Liver (tissue), 9 donors: Measurements from ENCODE around the gene OIT3. TPM values are rescaled to one million over a fixed set of nuclear protein-coding genes. Genes with fewer than 3 reads are reported as not detected.

Source experiments
- DNase-seq: peaks from one replicate; pipeline ENCODE4 v3.0.0-alpha.2; 2017; ENCODE audit warnings: low spot score
- H3K27ac ChIP-seq, 2 donors: one replicate each; pipeline ENCODE4 v1.7.0; 2013; ENCODE audit warnings: inconsistent platforms in 2 of 2, low read length in 2 of 2, control low read depth in 1 of 2, low read depth in 1 of 2, mild to moderate bottlenecking in 1 of 2
- H3K27me3 ChIP-seq, 4 donors: one replicate each; pipeline versions ENCODE4 v1.6.1 to v1.7.0; 2013; ENCODE audit warnings: low read length in 3 of 4, inconsistent platforms in 1 of 4, mild to moderate bottlenecking in 1 of 4, moderate library complexity in 1 of 4; ENCODE audit not compliant: control insufficient read depth in 4 of 4, insufficient read depth in 4 of 4
- H3K36me3 ChIP-seq, 4 donors: one replicate each; pipeline versions ENCODE4 v1.6.1 to v1.7.0; 2013; ENCODE audit warnings: low read length in 3 of 4, mild to moderate bottlenecking in 3 of 4, low read depth in 1 of 4, moderate library complexity in 1 of 4; ENCODE audit not compliant: control insufficient read depth in 4 of 4, insufficient read depth in 3 of 4
- H3K4me1 ChIP-seq, 4 donors: one replicate each; pipeline versions ENCODE4 v1.6.1 to v1.7.0; 2013; ENCODE audit warnings: low read length in 3 of 4, mild to moderate bottlenecking in 3 of 4, moderate library complexity in 1 of 4; ENCODE audit not compliant: control insufficient read depth in 4 of 4, insufficient read depth in 4 of 4
- H3K4me3 ChIP-seq, 3 donors: one replicate each; pipeline versions ENCODE4 v1.6.1 to v1.7.0; 2013; ENCODE audit warnings: low read length in 3 of 3, control low read depth in 1 of 3, low read depth in 1 of 3, mild to moderate bottlenecking in 1 of 3
- H3K9ac ChIP-seq, 2 donors: one replicate each; pipeline ENCODE4 v1.7.0; 2013; ENCODE audit warnings: low read length in 2 of 2, mild to moderate bottlenecking in 2 of 2, moderate library complexity in 2 of 2, control low read depth in 1 of 2, low read depth in 1 of 2
- H3K9me3 ChIP-seq, 4 donors: one replicate each; pipeline versions ENCODE4 v1.6.1 to v1.7.0; 2013; ENCODE audit warnings: low read length in 3 of 4; ENCODE audit not compliant: control insufficient read depth in 4 of 4
- ATF3 ChIP-seq: IDR thresholded peaks from 2 replicates; pipeline ENCODE4 v1.6.1; 2016; ENCODE audit warnings: antibody characterized with exemption
- CTCF ChIP-seq: fragments of 150-350 bp; IDR thresholded peaks from 2 replicates; pipeline ENCODE4 v1.5.1; 2017; ENCODE audit warnings: improper control_type of control experiment, low read depth, low read length; ENCODE audit not compliant: missing input control
- EGR1 ChIP-seq, 2 donors: IDR thresholded peaks; 2 replicates each; pipeline ENCODE4 v1.6.1; 2016 to 2018; ENCODE audit warnings: antibody characterized with exemption in 2 of 2, low read depth in 2 of 2
- FOXA1 ChIP-seq: IDR thresholded peaks from 2 replicates; pipeline ENCODE4 v1.6.1; 2016; ENCODE audit warnings: antibody characterized with exemption
- FOXA2 ChIP-seq: IDR thresholded peaks from 2 replicates; pipeline ENCODE4 v1.6.1; 2016; ENCODE audit warnings: antibody characterized with exemption
- GABPA ChIP-seq, 2 donors: IDR thresholded peaks in 1 of 2; conservative IDR thresholded peaks in 1 of 2; 2 replicates each; pipeline ENCODE4 v1.6.1; 2016; ENCODE audit warnings: antibody characterized with exemption in 2 of 2, mild to moderate bottlenecking in 1 of 2, moderate library complexity in 1 of 2
- HNF4A ChIP-seq, 2 donors: conservative IDR thresholded peaks; 2 replicates each; pipeline ENCODE4 v1.6.1; 2016; ENCODE audit warnings: antibody characterized with exemption in 2 of 2, mild to moderate bottlenecking in 2 of 2
- HNF4G ChIP-seq: IDR thresholded peaks from 2 replicates; pipeline ENCODE4 v1.6.1; 2016; ENCODE audit warnings: antibody characterized with exemption
- MAX ChIP-seq: IDR thresholded peaks from 2 replicates; pipeline ENCODE4 v1.6.1; 2016; ENCODE audit warnings: antibody characterized with exemption
- NR2F2 ChIP-seq: IDR thresholded peaks from 2 replicates; pipeline ENCODE4 v1.6.1; 2016; ENCODE audit warnings: antibody characterized with exemption
- RAD21 ChIP-seq, 2 donors: IDR thresholded peaks; 2 replicates each; pipeline ENCODE4 v1.6.1; 2016; ENCODE audit warnings: antibody characterized with exemption in 2 of 2, mild to moderate bottlenecking in 2 of 2
- RXRA ChIP-seq, 2 donors: IDR thresholded peaks; 2 replicates each; pipeline ENCODE4 v1.6.1; 2017 to 2018; ENCODE audit warnings: antibody characterized with exemption in 2 of 2, mild to moderate bottlenecking in 1 of 2
- SP1 ChIP-seq: IDR thresholded peaks from 2 replicates; pipeline ENCODE4 v1.6.1; 2018; ENCODE audit warnings: antibody characterized with exemption, mild to moderate bottlenecking
- TAF1 ChIP-seq: conservative IDR thresholded peaks from 2 replicates; pipeline ENCODE4 v1.6.1; 2016; ENCODE audit warnings: antibody characterized with exemption, mild to moderate bottlenecking
- YY1 ChIP-seq: IDR thresholded peaks from 2 replicates; pipeline ENCODE4 v1.6.1; 2016; ENCODE audit warnings: antibody characterized with exemption, mild to moderate bottlenecking
- ZBTB33 ChIP-seq: IDR thresholded peaks from 2 replicates; pipeline ENCODE4 v1.6.1; 2016; ENCODE audit warnings: antibody characterized with exemption
- WGBS: extraction: QIAGEN DNeasy Blood & Tissue Kit; methylation state at CpG from one replicate; pipeline ENCODE4 v1.1.7; 2013; 5-methylcytosine and 5-hydroxymethylcytosine counted together
- polyA plus RNA-seq, 2 donors: library from polyadenylated mRNA; stranded (reverse) in 1 of 2; unstranded in 1 of 2; fragments of 200-250 nt in 1 of 2; fragments of >200 nt in 1 of 2; fragmentation: Nextera tagmentation in 1 of 2; extraction: Ambion mirVana in 1 of 2; gene quantifications; one replicate each; pipeline versions ENCODE4 v1.2.1 to v1.2.3, GENCODE V29; 2013 to 2015
- total RNA-seq, 2 donors: library from RNA; depleted of rRNA; stranded (reverse); fragments of >200 nt; gene quantifications; one replicate each; pipeline ENCODE4 v1.2.3, GENCODE V29; 2014
- donor health status: healthy.
- donor health status: healthy.
- donor health status: healthy.
- donor health status: healthy.
- donor health status: healthy.

Gene OIT3
- total and polyA plus RNA-seq, 4 donors: 19.0 to 84.8 (median 59.8) TPM

GRCh38 chr10:72851509-72851908 is 42.0 kb upstream of the OIT3 start:
- 95% methylated on average over 1 of the region's 1 CpG for WGBS
- Histone ChIP-seq H3K9me3 (no peaks in the 10 kb centered on the region), H3K9ac (no peak overlapping the region), H3K4me1 (no peaks in the 10 kb centered on the region), H3K27ac (no peak overlapping the region), H3K4me3 (no peak overlapping the region), H3K27me3 (no peaks in the 10 kb centered on the region), H3K36me3 (no peaks in the 10 kb centered on the region)
- TF ChIP-seq SP1 (no peak), HNF4A (conservative IDR thresholded peaks at IDR 0.05) (no peak), FOXA2 (no peak), ZBTB33 (no peak), EGR1 (IDR thresholded peaks at IDR 0.05; ENCODE audit: low read depth in 2 of 2) (no peak), RAD21 (IDR thresholded peaks at IDR 0.05) (no peak), CTCF (no peak), MAX (no peak), TAF1 (no peak), RXRA (IDR thresholded peaks at IDR 0.05) (no peak), FOXA1 (no peak)
- DNase-seq: no peak

GRCh38 chr10:72852508-72852907 is 41.0 kb upstream of the OIT3 start:
- no peaks in the 10 kb centered on the region for H3K9me3 ChIP-seq
- H3K27me3 ChIP-seq: no peaks in the 10 kb centered on the region
- no peak overlapping the region for H3K27ac ChIP-seq
- H3K4me3 ChIP-seq: no peak overlapping the region
- WGBS: 90% methylated on average over 2 of the region's 2 CpGs
- H3K4me1 ChIP-seq: no peaks in the 10 kb centered on the region
- H3K9ac ChIP-seq: no peak overlapping the region
- DNase-seq: no peak
- TF ChIP-seq HNF4G (no peak), ATF3 (no peak), GABPA (IDR thresholded peaks at IDR 0.05 in 1 of 2, conservative IDR thresholded peaks at IDR 0.05 in 1 of 2) (no peak), FOXA1 (no peak)
- H3K36me3 ChIP-seq: no peaks in the 10 kb centered on the region

GRCh38 chr10:72855129-72855528 is 38.4 kb upstream of the OIT3 start:
- no peaks in the 10 kb centered on the region for H3K4me1 ChIP-seq
- no peaks in the 10 kb centered on the region for H3K9me3 ChIP-seq
- H3K27me3 ChIP-seq: no peaks in the 10 kb centered on the region
- TF ChIP-seq EGR1 (IDR thresholded peaks at IDR 0.05; ENCODE audit: low read depth in 2 of 2) (no peak), HNF4G (no peak), MAX (no peak), GABPA (IDR thresholded peaks at IDR 0.05 in 1 of 2, conservative IDR thresholded peaks at IDR 0.05 in 1 of 2) (no peak), NR2F2 (no peak), HNF4A (conservative IDR thresholded peaks at IDR 0.05) (no peak), RXRA (IDR thresholded peaks at IDR 0.05) (no peak), ATF3 (no peak), YY1 (no peak), FOXA2 (no peak)
- no peak for DNase-seq
- H3K9ac ChIP-seq: no peak overlapping the region
- H3K27ac ChIP-seq: no peak overlapping the region
- no peaks in the 10 kb centered on the region for H3K36me3 ChIP-seq
- no peak overlapping the region for H3K4me3 ChIP-seq
